ENCODE measurements around the gene TUBA1B. TPM values are rescaled to one million over a fixed set of nuclear protein-coding genes. Genes with fewer than 3 reads are reported as not detected.

Gene TUBA1B
- total RNA-seq, 1 experiment from 2014 or later: 2,063 TPM

DNA sequence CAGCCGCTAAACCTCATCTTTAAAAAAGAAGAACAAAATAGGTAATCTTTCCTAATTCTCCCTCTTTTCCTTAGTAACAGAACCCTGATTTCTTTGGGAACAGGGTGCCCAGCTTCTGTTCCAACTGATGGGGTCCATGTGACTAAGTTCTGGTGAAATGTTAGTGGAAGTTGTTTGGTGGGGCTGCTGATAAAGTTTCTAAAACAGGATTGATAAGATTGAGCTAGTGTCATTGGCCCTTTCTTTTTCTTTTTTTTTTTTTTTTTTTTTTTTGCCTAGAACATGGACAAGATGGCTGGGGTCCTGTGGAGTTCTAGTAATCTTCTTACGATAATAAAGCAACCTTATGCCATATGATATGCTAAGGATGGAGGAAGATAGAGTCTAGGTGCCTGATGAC lies 16.2 kb upstream of the TUBA1B start:
- no peaks in the 10 kb centered on the region for H3K36me3 Mint-ChIP-seq (ENCODE audit: insufficient read depth in 1 of 3, low read depth in 3 of 3)
- Histone ChIP-seq H3K27ac (ENCODE audit: insufficient read length, low read depth, low read length) (no peak overlapping the region), H2BK120ac (ENCODE audit: low read depth, low read length, poor library complexity, severe bottlenecking) (no peak overlapping the region), H4K91ac (ENCODE audit: insufficient read length, low read depth, low read length) (no peak overlapping the region), H4K20me1 (ENCODE audit: control insufficient read depth, insufficient read depth, insufficient read length) (no peaks in the 10 kb centered on the region), H3K56ac (ENCODE audit: insufficient read length, low read depth, low read length) (no peak overlapping the region), H2BK5ac (ENCODE audit: insufficient read length, low read length) (no peak overlapping the region), H2BK12ac (ENCODE audit: insufficient read length, low read depth, low read length) (no peak overlapping the region), H3T11ph (ENCODE audit: low read length) (no peak overlapping the region), H3K23ac (ENCODE audit: insufficient read length, low read depth, low read length) (no peak overlapping the region), H3K4me2 (ENCODE audit: insufficient read depth, insufficient read length, low read length) (no peak overlapping the region), H3K27me3 (ENCODE audit: insufficient read depth, low read length) (no peaks in the 10 kb centered on the region), H2AK5ac (ENCODE audit: insufficient read length, low read length) (no peak overlapping the region), H4K8ac (replicated peaks; ENCODE audit: insufficient read length, low read depth, low read length) (no peak overlapping the region), H3K4ac (ENCODE audit: low read depth, low read length) (no peak overlapping the region), H3K4me1 (ENCODE audit: insufficient read depth, low read length) (no peaks in the 10 kb centered on the region), H4K5ac (ENCODE audit: insufficient read length, low read depth, low read length) (no peak overlapping the region), H3K79me1 (ENCODE audit: insufficient read depth, low read depth, low read length, poor library complexity, severe bottlenecking) (no peaks in the 10 kb centered on the region), H2BK15ac (ENCODE audit: low read depth, low read length) (no peak overlapping the region), H3K14ac (ENCODE audit: insufficient read depth, low read length) (no peak overlapping the region), H2BK20ac (ENCODE audit: low read depth, low read length, poor library complexity, severe bottlenecking) (no peak overlapping the region), H3K9me3 (ENCODE audit: control insufficient read depth, low read depth, low read length) (no peaks in the 10 kb centered on the region), H2AFZ (ENCODE audit: low read length) (no peak overlapping the region), H3K23me2 (ENCODE audit: insufficient read length, low read depth, low read length, poor library complexity, severe bottlenecking) (no peaks in the 10 kb centered on the region), H3K9ac (ENCODE audit: extremely low read depth, insufficient read length, low read length) (no peak overlapping the region), H3K18ac (ENCODE audit: insufficient read length, low read depth, low read length) (no peak overlapping the region), H3K79me2 (ENCODE audit: insufficient read depth, low read length) (no peaks in the 10 kb centered on the region)
- no peak for DNase-seq
- no peak overlapping the region for H3K4me3 Mint-ChIP-seq
- no CpG with 5 or more reads among the region's 2 CpGs for WGBS (ENCODE audit: extremely low coverage, insufficient read length, low lambda C conversion rate)
- TF ChIP-seq, protein P1, sequence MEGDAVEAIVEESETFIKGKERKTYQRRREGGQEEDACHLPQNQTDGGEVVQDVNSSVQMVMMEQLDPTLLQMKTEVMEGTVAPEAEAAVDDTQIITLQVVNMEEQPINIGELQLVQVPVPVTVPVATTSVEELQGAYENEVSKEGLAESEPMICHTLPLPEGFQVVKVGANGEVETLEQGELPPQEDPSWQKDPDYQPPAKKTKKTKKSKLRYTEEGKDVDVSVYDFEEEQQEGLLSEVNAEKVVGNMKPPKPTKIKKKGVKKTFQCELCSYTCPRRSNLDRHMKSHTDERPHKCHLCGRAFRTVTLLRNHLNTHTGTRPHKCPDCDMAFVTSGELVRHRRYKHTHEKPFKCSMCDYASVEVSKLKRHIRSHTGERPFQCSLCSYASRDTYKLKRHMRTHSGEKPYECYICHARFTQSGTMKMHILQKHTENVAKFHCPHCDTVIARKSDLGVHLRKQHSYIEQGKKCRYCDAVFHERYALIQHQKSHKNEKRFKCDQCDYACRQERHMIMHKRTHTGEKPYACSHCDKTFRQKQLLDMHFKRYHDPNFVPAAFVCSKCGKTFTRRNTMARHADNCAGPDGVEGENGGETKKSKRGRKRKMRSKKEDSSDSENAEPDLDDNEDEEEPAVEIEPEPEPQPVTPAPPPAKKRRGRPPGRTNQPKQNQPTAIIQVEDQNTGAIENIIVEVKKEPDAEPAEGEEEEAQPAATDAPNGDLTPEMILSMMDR (conservative IDR thresholded peaks at IDR 0.05): no peak
- H3K9me3 Mint-ChIP-seq: no peaks in the 10 kb centered on the region
- H3K27ac Mint-ChIP-seq: no peak overlapping the region
- no peaks in the 10 kb centered on the region for H3K4me1 Mint-ChIP-seq
- no peaks in the 10 kb centered on the region; the same call in 1 of the 2 replicates for H3K27me3 Mint-ChIP-seq (ENCODE audit: low read depth)
